HG03097 (cell line): ENCODE data around the gene PHYHD1.
A peak's percentile ranks its signal among the peaks of the same experiment; 100 is the strongest.

Source experiments
- ATAC-seq: cut with Tn5 transposase; IDR thresholded peaks from one replicate; pipeline ENCODE4 v1.9.1; 2021; ENCODE audit not compliant: unreplicated experiment, low FRiP score

The PHYHD1 gene

DNA sequence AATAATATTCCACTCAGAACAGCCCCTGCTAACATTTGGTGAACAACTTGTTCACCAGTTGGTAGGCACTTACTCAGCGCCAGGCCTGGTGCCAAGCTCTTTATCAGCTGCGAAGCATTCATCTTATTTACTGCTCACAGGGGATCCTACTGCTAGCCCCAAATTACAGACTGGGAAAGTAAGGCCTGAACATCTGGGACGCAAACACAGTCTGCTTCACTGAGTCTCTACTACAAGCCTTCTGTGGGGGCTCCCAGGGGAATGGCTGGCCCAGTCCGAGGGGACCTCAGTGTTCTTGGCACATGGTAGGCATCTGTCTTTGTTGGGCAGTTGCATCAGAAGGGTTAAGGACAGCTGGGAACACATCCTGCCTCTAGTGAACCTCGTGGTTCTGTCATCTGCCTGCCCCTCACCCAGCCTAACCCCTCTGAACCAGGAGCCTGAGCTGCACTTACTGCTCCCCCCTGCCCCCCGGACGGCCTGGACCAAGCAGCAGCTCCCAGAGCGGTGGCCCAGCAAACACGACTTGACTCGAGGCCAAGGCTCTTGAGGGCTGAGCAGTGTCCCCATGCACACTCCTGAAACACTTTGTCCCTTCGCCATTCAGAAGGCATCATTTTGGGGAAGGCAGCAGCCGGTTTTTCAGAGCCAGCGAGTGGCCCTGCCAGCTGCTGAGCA, at the start of gene PHYHD1:
Gene PHYHD1, plus strand, starts transcription at position 602 of the 678 bp plus-strand sequence. CDS start 1,342 bp downstream, outside the sequence.
- no peak for ATAC-seq

DNA sequence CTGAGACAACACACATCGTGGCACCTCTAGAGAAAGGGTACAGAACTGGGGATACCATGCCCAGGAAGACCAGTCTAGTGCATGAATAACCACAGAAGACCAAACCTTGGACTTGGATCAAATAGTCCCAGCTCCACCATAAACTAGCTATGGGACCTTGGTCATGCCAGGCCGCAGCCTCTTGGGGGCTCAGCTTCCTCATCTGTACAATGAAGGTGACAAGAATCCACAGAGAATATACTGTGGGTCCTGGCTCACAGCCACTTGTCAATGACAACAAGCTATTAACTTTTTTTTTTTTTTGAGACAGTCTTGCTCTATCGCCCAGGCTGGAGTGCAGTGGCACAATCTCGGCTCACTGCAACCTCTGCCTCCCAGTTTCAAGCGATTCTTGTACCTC, 42.9 kb upstream of the PHYHD1 start:
- no peak for ATAC-seq

DNA sequence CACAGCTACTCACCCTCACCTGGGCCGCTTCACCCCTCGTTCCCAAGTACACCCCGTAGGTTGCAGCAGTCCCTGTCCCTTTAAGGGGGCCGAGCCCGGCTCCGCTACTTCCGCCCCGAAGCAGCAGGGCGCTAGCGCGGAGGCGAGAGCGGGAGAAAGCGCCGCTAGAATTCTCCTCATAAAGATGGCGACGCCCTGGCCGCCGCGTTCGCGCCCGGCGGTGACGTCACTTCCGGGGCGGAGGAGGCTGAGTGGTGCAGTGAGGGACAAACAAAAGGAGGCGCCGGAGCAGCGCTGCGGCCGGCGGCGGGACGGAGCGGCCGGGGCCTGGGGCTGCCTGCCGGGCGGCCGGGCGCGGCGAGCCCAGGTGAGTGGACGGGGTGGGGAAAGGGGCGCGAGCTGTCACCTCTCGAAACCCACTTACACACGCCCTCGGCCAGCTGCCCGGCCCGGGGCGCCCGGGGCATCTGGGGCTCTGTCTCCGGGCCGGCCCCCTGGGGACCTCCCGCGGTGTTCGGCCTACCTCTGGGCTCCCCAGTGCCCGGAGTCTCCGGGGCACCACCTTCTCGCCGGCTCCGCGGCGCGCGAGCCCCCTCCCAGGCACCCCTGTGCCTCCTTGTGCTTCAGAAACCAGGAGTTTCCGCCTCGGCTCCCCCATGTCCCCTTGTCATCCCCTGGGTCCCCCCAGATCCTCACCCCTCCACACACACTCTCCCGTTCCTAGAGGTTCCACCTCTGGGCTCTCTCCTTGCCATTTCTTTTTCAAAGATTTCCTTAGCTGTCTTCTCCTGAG, 38.7 kb upstream of the PHYHD1 start, which contains the start of the genes KYAT1 and LRRC8A:
Gene KYAT1, minus strand, starts transcription at position 67 of the 793 bp plus-strand sequence. CDS start 36,545 bp downstream, outside the sequence.
Gene LRRC8A, plus strand, starts transcription at position 250 of the 793 bp plus-strand sequence. CDS start 25,032 bp downstream, outside the sequence.
- ATAC-seq, result peak; percentile 88

DNA sequence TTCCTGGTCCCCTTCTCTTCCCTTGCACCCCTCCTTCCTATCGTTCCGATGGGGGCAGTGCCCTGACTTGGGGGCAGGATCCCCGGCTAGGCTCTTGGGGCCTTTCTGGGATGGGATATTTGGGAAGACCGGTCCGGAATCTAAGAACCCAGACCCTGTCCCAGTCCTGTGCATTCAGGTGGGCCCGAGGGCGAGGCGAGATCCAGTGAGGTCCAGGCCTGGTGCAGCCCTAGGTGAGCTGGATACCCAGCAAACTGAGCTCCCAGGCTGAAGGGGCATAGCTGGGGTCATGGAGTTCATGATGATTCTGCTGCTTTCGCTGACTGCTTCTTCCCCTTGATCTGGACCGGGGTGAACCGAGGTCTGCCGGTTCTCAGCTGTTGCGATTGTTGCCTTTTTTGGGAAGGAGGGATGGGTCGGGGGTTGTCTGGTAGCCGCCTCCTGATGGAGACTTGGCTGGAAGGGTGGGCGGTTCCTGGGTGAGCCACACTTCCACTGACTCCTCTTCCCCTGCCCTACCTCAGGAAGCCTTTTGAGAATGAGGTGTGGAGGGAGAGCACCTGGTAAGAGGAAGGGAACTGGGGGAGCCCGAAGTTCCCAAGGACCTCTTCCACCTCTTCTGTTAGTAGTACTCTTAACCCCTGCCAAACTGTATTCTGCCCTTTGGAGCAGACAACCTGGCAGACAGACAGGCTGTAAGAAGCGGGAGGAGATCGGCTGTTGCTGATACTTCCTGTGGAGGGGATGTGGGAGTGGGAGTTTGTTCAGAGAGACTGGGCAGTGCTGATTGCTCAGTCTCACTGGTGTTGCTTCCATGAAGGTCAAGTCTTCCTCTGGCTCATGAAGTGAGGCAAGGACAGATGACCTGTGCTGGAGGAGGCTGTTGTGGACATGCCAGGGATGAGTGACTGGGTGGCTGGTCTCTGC, 37.8 kb upstream of the PHYHD1 start:
- no peak for ATAC-seq

DNA sequence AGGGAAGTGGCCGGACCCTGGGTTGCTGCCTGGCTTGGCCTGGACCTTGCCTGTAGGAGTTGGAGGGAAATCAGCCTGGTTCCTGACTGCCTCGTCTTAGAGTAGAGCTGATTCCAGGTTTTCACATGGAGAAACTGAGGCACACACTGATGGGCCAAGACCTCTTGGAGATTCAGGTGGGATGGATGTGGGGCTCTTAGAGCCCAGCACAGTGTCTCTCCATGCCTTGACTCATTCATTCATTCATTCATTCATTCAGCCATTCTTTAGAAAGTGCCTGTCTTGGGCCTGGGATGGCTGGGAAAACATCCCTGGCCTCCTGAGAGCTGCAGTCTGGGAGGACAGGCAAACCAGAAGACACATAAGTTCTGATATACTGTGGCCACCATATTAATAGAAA, 36.6 kb upstream of the PHYHD1 start:
- ATAC-seq, result no peak

DNA sequence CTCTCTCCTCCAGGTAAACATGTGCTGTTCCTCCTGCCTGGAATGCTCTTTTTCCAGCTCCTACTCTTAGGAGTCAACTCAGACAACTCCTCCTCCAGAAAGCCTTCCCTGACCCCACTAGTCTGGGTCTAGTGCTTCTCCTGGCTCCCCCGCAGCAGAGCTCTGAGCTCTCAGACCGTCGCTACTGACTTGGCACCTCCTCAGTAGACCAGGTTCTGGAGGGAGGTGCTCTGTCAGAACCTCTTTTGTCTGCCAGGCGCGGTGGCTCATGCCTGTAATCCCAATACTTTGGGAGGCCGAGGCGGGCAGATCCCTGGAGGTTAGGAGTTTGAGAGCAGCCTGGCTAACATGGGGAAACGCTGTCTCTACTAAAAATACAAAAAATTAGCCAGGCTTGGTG, 35.4 kb upstream of the PHYHD1 start:
- no peak for ATAC-seq

DNA sequence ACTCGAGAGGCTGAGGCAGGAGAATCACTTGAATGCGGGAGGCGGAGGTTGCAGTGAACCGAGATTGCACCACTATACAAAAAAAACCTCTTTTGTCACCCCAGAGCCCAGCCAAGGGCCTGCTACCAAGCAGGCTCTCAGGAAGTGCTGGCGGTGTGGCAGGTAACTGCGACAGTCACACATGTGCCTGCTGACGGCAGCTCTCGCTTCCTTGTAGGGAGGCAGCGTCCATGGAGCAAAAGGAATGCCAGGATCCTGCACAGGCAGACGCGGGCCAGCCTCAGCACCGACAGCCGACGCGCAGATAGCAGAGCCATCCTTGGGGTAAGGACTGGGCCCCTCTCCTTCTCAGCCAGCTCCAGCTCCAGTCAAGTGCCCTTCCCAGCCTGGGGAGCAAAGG, 35.0 kb upstream of the PHYHD1 start:
- ATAC-seq, result no peak

DNA sequence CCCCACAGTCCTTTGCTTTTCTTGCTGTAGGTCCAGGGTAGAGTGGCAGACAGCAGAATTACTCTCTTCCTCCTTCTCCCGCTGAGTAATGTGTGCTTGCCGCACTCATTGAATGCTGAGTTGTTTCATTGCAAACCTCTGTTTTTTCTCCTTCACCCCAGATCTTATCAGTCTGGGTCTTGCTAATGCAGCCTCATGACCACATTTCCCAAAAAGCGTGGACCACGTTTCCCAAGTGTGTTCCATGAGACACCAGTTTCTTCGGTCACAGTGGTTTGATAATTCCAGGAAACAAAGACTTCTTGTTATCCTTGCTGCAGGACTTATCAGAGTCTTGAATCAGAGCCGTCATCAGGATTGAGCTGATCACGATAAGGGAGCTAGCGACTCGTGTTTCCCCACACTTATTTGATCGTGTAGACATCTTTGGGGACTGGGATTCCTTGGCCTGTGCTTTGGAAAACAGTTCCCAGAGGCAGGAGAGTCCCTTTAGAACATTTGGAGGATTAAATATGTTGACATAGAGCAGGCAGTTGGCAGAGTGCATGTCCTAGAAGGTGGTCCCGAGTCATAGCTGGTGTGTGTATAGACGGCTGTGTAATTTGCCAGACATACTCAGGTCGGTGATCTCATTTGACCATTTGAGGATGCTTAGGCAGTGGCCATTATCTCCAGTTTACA, 34.4 kb upstream of the PHYHD1 start:
- no peak for ATAC-seq

DNA sequence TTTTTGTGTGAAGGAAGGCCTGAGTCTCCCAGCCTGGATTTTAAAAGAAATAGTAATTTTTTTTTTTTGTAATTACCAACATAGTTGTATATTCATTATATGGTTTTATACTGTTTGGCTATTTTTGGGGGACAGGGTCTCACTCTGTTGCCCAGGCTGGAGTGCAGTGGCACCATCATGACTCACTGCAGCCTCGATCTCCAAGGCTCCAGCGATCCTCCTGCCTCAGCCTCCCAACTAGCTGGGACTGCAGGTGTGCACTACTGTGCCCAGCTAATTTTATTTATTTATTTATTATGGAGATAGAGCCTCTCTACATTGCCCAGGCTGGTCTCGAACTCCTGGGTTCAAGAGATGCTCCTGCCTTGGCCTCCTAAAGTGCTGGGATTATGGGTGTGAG, 33.7 kb upstream of the PHYHD1 start:
- no peak for ATAC-seq

DNA sequence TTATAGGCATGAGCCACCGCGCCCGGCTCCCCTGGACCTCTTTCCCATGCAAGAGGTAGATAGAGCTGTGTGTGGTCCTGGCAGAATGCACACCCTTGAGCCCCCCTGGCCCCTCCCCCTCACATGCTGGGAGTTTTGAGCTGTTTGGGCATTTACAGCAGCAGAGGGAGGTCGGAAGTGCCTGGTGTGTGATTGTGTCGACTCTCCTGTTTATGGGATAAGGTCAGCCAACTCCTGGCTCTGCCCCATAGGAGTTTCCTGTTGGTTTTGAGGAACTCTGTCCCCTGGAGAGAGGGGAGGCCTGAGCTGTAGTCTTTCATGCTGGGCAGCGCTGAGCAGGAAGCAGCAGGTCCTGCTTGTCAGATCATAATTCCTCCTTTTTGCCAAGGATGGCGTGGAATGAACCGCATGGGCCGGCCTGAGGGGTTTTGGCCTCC, 32.9 kb upstream of the PHYHD1 start:
- no peak for ATAC-seq

DNA sequence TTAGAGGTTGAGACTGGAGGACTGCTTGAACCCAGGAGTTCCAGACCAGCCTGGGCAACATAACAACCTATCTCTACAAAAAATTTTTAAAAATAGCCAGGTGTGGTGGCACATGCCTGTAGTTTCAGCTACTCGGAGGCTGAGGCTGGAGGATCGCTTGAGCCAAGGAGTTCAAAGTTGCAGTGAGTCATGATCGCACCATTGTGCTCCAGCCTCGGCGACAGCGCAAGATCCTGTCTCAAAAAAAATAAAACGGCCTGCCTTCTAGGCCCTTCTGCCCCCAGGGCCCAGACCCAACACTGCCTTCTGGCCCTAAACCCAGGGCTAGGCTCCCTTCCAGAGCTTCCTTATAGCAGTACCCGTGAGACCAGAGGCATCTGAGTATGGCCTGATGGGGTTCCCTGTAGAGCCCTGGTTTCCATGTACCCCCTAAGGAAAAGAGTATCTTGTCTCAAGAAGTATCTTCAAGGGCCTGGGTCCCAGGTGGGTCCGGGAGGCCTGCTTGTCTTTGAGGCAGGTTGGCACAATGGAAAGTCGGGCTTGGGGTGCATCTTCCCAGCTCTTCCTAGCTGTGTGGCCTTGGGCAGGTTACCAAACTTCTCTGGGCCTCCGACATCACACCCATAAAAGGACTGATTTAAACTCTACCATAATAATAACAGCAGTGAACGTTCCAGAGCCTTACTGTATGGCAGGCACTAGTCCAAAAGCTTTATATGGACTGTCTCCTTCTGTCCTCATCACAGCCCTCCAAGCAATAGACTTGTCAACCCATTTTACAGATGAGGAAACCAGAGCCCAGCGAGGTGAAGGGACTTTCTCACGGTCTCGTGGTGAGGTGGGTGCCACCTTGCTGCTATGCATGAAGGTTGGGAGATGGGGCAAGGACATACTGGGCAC, 29.2 kb upstream of the PHYHD1 start:
- no peak for ATAC-seq

DNA sequence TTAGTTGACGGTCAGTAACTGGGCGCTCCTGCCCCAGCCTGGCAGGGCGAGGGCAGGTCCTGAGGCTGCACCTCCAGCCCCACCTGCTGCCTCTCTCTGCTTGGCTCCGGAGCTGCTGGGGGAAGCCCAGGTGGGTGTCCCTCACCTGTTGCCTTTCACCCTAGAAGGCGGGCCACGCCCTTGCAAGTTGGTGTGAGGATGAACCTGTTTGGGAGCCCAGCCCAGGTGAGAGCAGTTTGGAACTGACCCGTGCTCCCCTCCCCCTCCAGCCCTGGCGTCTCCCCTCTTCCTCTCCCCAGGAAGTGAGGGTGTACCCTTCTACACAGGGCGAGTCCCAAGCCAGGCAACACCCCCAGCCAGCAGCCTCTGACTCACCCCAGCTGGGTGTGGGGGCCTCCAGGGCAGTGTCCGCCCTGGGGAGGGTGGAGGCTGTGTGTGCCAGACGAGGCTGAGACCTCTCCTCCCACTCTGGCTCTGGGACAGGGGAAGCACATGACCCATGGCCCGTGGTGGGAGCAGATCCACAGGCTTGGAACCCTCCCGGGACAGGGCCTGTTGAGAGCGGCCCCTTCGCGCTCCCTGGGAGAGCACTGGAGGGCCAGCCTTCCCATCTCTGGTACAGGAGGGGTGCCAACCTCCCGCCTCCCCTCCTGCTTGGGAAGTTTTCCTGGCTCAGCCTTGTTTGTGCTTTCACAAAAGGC, 28.4 kb upstream of the PHYHD1 start:
- no peak for ATAC-seq

DNA sequence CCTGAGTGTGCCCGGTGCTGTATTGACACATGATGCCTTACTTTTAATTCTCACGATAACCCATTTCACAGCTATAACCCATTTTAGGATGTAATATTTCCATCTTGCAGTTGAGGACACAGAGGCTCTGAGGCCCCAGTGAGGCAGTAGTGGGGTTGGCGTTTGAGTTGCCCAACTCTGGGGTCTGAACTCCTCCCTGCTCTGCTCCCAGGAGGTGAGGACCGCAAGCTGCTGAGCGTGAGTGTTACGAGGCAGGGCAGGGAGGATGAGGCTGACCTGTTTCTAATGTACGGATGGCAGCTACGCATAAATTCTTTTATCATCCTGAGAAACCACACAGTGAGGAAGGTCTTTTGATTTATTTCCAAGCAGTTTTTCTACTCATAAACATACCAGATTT, 27.4 kb upstream of the PHYHD1 start:
- no peak for ATAC-seq

DNA sequence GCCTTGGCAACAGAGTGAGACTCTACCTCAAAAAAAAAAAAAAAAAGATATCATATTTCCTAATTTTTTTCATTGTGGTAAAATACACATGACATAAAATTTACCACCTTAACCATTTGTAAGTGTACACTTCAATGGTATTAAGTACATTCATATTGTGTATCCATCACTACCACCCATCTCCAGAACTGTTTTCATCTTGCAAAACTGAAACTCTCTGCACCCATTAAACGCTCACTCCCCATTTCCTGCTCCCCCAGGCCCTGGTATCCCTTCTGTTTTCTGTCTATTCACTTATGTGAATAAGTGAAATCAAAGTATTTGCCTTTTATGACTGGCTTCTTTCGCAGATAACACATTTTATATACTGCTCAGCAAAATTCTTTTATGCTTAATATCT, 26.0 kb upstream of the PHYHD1 start:
- ATAC-seq, result no peak

DNA sequence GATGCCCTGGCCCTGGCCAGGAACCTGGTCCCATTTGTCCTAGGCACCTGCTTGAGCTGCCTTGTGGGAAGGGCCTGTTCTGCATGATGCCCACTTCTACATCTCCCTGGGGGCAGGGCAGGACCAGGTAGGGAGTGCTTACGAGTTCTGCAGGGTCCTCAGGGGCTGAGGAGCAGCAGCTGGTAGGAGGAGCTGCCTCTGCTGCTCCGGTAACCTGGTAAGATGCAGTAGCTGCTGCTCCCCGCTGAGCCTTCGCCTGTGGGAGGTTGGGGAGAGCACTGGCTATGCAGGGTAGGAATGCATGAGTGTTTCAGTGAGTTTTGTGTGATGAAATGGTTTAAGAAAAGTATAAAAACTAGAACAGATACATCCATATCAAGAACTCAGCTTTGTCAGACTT, 25.2 kb upstream of the PHYHD1 start:
- ATAC-seq, result no peak

DNA sequence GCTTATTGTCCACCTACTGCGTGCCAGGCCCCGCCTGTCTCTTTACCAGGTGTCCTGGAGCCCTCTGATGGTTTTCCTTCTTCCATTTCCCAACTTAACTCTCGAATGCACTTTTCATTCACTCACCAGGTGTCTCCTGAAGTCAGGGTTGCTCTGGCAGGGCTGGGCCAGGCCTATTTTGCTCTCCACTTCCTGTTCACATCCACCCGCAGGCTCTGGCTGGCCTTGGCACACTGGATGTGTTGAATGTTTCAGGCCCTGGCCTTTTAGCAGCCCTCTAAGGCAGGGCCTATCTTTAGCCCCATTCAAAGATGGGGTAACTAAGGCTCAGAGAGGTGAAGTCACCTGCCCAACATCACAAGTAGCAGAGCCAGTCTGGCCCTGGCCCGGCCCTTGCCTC, 22.4 kb upstream of the PHYHD1 start:
- no peak for ATAC-seq

DNA sequence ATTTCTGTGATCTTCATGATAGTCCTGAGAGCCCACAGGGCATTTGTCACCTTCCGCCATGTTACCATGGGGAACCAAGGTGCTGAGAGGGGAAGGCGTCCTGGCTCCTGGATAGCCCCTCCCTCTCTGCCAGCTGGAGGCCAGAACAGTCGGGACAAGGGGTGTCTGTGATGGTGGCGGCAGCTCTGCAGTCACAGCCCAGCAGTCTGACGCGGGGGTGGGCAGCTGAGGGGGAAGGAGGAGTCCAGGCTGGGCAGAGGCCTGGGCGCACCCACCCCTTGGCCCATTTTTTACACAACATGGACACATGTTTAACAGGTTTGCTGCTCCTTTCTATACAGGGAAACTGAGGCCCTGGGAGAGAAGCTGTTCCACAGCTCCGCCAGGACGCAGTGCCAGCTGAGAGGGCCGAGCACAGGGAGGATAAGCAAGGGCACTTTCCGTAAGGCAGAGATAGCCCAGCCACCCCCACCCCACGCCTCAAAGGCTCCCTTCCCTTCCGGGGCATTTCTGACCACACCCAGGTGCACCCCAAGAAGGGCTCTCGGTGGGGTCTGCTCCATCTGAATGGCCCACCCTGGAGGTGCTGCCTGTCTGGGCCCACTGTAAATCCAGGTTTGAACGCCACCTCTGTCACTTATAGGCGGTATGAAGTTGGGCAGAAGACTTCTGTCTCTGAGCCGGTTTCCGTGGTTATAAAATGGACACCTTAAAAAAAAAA, 21.8 kb upstream of the PHYHD1 start:
- no peak for ATAC-seq
